NCI-H146 treated with DMSO at 0.1 percent for 48 hours (cell line): ENCODE data around the gene RNF44.

Source experiments
- DNase-seq: peaks from one replicate; lab custom pipeline; 2025; ENCODE audit not compliant: unreplicated experiment; lab: John Stamatoyannopoulos, UW

RNF44 gene

DNA sequence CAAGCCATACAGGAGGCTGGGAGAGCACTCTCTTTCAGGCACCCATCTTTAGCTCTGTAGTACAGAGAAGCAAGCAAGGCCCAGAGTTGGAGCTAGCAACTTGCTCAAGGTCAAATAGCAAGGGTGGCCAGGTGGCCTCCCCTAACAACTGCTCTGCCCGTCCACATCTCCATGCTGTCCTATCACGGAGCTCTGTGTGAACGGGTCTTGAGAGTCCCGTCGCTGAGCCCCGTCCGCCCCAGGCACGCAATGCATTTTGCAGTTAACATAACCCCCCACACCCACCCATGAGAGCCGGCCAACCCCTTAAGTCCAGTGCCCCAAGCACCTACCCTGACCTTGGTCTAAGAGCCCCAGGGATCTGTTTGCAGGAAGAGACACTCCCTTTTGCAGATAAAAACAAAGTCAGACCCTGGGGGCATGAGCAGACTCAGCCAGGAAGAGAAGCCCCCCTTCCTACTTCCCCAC lies 1.5 kb downstream of the RNF44 start:
- DNase-seq = no peak

DNA sequence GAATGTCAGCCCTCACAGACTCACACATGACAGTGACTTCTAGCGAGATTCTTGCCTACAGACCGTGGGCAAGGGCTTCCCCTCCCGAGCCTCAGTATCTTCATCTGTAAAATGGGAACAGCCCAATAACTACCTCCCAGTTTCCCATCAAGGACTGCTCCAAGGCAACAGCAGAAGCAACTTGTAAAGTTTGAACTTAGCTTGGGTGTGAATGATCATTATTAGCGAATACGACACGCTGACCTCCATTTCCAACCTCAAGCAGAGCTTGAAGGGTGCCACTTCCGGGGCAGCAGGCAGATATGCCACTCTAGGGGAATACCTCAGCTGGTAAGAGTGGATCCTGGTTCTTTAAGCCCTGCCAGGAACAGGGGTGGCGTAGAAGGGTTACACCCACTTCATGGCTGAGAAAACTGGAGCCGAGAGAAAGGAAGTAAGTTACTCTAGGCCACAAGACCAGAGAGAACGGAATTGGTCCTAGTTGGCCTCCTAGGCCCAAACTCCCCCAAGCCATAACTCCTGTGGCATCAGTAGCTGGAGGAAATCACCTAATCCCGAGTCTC lies 2.0 kb downstream of the RNF44 start:
- DNase-seq = no peak

DNA sequence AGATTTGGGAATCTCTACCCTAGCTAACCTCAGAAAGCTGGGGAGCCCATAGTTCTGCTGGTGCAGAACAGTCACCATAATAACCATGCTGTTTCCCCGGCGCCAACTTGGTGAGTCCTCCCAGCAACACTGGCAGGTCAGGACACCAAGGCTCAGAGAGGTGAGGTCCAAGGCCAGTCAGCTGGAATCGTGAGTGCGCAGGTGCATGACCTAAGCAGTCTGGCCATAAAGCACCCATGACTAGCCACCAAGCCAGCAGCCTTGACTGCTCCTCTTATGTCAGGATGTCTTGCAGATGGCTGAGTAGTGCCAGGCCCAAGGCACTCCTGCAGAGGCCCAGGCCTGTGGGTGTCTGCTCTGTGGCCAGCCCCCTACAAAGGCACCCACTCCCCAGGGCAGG lies 2.6 kb downstream of the RNF44 start:
- no peak for DNase-seq

DNA sequence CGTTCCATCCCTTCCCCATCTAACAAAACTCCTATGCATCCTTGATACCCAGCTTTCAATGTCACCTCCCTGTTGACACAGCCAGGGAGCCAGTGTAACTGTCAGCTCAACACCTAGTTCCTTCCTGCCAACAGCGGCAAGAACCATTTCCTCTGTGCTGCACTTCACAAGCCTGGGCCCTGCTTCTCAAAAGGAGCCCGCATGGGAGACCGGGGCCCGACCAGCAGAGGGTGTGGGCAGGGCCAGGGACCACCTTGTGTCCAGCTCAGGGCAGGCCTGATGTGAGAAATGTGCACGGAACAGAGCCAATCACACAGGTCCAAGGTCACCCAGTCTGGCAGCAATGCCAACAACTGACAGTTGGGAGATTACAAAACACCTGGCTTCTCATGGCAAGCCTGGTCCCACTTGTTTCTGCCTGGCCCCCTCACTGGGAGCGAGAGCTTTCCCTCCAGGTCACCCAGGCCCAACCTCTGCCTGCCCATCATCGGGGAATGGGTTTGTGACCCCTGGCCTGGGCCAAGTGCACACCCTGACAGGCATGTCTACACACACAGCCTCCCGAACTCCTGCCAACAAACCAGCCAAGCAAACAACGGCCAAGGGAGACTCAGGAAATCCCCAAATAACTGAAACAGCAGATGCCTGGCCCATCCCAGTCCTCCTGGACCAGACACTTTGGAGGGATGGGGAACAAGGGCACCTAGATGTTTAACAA lies 3.1 kb downstream of the RNF44 start:
- DNase-seq = no peak

DNA sequence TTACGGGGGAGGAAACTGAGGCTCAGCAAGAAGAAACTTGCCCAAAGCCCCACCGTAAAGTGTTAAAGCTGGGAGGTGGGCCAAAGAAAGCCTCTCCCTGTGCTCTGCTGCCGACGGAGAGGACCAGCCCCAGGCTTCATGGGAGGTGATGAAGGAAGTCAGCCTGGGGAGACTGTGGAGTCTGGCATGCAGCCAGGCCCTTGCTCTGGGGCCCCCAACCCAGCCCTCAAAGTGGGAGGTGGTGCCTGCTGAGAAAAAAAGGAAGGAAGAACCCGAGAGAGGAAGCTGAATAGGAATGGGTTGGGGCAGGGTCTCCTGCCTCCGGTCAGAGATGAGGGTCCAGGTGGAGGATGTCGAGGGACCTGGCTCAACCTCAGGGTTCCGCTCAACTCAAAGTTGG lies 3.8 kb downstream of the RNF44 start:
- no peak for DNase-seq

DNA sequence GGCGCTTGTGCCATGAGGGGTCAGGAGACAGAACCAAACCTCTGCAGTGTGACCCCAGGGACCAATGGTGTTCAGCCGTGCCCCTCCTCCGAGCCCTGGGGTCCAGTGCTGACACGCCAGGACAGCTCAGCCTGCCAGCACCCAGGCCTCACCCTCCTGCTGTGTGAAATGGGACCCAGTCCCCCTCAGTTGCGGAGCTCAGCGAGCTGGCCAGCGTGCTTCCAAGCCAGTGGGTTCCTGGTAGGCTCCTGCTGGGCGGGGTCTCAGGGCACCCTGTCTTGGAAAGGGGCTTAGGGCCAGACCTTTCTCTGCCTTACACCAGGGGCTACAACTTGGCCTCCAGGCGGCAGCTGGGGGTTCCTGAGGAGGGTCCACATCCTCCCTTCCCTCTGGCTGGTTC lies 4.4 kb downstream of the RNF44 start:
- DNase-seq = no peak

DNA sequence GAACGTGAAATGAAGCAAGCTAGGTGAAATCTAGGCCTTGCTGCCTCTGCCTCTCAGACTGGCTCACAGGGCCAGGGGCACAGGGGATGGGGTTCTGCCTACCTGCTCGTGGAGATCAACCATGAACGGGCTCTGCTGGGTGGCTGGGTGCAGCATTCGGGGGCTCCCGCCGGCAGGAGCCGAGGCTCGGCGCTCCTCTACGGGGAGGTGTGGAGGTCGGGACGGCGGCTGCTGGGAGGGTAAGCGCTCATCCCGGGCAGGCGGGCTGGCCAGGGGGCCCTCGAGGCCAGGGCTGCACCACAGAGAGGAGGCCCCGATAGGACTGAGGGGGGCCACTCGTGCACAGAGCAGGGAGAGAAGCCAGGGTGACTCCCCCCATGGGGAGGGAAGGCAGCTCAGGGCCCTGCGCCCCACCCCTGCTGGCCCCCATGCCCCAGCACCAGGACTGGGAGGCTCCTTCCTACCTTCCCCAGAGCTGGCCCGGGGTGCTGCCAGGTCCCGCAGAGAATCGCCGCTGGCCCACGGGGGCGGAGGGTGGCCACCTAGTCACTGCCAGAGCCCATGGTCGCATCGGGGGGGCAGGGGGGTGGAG lies 5.2 kb downstream of the RNF44 start:
- no peak for DNase-seq

DNA sequence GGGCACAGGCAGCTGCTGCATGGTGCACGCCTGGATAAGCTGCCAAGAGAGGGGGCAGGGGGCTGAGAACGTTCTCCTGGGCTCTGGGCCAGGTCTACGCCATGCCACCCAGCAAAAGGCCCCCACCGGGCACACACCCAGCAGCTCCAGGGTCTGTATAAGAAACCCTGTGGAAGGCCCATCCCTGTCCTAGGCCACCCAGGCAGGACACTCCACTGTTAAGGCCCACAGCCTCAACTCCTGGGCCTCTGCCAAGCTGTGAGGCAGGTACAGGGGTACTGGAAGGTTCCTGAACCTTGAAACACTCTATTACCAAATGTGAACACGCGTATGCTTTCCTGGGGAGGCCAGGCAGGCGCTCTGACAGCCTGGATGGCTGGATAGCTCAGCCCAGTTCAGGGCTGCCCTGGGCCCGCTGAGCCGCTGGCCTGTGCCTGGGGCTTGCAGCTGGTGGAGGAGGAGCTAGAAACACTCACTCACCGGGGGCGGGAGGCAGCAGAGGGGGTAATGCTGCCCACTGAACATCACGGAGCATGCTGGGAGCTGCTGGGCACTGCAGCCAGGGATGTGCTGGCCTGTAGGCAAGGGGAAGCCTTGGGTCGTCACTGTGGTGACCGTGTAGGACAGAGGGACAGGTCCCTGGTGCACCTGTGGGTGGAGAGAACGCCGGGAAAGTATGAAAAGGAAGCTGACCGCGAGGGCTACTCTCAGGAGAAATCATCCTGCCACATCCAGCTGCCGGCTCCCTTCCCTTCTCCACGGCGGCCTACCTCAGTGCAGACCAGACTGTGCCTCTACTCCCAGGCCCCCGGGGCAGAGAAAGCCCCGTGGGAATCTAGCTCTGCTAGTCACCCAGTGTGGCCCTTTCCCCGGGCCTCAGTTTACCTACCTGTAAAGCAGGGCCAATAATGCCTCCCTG lies 6.0 kb downstream of the RNF44 start:
- DNase-seq = no peak

DNA sequence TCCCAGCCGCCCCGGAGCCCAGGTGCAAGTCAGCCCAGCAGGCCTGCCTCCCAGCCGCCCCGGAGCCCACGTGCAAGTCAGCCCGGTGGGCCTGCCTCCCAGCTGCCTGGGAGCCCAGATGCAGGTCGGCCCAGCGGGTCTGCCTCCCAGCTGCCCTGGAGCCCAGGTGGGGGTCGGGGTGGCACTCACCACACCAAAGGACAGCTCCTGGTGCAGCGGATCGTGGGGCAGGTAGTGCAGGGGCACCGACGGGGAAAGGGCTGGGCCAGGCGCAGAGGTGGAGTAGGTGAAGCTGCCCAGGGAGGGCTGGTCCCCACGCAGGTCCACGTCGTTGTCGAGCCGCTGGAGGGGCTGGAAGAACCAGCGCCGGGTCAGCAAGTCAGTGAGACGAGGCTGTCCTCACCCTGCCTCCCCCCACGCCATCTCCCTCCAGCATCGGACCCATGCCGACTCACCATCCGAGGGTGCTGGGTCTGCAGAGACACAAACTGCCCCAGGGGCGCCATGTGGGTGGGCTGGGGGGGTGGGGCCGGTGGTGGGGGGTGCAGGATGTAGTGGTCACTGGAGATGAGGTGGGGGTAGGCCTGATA lies 6.7 kb downstream of the RNF44 start:
- no peak for DNase-seq

DNA sequence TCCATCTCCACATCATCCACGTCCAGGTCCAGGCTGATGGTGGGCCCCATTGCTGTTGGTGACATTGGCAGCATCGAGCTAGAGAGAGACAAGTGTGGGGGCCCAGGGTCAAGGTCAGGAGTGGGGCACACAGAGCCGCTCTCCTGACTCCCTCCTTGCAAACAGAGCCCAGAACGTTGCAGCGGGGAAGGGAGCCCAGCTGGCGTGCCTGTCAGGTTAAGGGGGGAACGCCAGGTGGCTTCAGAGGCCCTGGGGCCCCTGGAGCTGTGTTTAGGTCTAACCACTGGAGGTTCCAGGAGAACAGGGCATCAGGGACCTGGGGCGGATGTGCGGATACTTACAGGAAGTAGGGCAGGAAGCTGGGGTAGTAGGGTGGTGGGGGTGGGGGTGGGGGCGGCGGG lies 7.5 kb downstream of the RNF44 start:
- DNase-seq = no peak

DNA sequence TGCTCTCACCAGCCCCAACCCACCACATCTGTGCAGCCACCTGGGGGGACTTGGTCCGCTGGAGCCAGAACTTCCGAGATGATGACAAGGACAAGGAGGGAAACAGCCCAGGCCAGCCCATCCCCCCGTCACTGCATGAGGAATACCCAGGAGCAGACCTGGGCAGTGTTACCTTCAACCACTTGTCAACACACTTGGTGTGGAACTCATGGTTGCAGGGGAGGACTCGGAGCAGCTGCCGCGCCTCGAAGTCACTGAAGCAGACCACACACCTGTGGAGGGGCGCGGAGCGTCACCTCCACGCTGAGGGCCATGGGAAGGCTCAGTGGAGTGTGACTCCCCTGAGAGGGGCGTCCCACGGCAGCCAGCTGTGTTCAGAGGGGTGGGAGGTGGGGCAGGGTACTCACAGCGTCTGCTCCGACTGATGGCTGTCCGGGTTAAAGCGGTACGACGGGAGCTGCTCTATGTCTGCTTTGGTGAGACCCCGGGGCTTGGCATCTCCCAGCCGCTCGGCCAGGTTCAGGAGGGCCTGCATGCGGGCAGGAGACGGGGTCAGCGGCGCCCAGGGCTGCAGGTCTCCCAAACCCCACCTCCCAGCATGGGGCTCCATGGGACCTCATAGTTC lies 8.0 kb downstream of the RNF44 start:
- DNase-seq = no peak

DNA sequence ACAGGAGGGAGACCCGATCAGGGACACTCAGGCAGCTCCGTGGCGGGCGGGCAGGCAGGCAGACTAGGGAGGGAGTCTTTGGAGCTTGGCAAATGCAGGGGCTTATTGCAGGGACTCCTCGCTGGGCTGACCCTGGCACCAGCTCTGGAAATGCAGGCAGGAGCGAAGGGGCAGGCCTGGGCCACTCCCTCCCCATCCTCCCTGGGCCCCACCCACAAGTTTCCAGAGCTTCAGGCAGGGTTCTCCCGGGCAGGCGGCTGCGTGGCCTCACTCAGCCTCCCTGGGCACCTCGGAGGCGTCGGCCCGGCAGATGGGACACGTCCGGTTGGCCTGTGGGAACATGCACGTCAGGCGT lies 8.5 kb downstream of the RNF44 start:
- DNase-seq = no peak

DNA sequence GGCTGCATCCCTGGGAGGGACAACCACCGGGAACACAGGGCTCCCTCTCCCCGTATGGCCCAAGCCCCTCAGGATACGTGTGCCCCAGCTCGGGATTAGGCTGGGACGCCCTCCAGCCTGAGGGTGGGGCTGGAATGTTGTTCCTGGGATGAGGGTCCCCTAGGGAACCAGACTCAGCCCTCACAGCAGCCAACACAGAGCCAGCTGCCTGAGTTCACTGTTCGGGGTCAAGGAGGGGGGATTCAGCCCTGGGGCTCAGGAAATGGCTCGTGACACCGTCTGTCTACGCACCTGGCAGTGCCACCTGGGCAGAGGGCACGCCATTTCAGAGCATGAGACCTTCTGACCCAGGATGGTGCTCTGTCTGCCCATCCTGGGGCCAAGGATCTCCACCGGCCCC lies 8.9 kb downstream of the RNF44 start:
- no peak for DNase-seq

DNA sequence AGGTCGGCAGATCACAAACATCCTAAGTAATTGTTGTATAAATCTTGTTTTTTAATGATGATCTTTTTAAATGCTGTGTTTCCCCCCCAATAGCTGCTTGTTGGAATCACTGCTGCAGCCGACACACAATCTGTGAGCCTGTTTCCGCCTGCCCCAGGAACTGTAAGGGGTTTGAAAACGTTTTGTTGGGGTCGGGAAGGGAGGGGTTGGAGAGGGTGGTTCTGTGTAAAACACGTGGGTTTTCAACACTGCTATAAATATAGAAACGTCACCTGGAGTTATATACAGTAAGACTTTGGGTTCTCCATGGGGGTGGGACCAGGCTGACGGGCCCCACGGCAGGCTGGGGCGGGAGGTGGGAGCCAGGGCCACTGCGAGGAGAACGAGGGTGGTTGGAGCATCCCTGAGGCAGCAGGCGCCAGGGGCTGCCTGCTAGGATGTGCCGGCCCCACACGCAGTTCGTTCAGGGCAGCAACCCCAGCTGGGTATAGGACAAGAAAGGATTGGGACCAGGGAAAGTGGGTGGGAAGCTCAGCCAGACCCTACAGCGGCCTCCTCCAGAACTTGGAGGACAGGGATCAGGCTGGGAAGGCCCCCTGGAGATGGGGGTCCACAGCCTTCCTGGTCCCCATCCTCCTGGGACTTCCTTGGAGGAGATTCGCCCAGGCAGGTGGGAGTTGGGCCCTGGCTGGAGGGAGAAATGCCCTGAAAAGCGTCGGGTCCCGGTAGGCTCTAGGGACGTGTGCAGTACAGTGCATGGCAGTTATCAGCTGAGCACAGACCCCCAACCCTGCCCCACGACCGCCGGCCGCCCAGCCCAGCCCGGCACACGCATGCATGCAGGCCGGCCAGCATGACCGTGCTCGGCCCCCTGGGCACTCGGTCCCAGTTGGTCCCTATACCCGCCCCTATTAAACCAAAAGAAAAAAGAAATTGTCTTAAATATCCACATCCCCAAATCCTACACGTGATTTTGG lies 9.7 kb downstream of the RNF44 start:
- DNase-seq = no peak

DNA sequence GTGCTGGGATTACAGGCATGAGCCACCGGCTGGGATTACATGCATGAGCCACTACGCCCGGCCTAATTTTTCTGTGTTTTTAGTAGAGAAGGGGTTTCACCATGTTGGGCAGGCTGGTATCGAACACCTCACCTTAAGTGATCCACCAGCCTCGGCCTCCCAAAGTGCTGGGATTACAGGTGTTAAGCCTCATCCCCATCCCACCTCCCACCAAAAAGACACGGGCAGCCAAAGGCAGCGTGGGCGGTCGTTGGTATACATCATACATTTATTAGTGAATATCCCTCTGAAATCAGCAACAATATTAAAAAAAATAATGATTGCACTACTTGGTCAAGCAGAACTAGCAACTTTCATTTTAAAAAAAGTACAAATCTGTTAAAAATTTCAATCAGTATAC lies 10.7 kb downstream of the RNF44 start:
- DNase-seq = no peak

DNA sequence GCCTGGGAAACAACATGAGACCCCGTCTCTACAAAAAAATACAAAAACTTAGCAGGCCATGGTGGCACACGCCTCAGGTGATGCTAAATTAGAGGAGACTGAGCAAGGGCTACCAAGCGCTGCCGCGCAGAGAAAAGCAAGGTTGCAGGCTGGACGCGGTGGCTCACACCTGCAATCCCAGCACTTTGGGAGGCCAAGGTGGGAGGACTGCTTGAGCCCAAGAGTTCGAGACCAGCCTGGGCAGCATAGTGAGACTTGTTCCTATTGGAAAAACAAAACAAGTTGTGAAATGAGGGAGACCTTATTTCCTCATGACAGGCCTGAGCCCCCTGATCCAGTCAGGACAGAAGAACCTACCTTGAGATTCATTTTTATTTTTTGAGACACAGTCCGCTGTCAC lies 11.5 kb downstream of the RNF44 start:
- no peak for DNase-seq

DNA sequence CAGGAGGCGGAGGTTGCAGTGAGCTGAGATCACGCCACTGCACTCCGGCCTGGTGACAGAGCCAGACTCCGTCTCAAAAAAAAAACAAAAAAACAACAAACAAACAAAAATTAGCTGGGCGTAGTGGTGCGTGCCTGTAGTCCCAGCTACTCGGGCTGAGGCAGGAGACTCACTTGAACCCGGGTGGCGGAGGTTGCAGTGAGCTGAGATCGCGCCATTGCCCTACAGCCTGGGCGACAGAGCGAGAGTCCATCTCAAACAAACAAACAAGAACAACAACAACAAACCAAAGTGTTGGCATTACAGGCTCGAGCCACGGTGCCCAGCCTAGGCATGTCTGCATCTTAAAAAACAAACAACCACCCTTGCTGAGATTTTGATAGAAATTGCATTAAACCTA lies 12.2 kb downstream of the RNF44 start:
- no peak for DNase-seq

DNA sequence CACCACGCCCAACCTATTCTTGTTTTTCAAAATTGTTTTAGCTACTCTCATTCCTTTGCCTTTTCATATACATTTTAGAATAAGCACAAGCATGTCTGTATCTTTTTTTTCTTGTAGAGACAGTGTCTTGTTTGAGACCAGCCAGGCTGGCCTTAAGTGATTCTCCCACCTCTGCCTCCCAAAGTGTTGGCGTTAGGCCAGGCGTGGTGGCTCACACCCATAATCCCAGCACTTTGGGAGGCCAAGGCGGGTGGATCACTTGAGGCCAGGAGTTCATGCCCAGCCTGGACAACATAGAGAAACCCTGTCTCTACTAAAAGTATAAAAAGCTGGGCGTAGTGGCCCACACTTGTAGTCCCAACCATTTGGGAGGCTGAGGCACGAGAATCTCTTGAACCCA lies 13.1 kb downstream of the RNF44 start:
- no peak for DNase-seq

DNA sequence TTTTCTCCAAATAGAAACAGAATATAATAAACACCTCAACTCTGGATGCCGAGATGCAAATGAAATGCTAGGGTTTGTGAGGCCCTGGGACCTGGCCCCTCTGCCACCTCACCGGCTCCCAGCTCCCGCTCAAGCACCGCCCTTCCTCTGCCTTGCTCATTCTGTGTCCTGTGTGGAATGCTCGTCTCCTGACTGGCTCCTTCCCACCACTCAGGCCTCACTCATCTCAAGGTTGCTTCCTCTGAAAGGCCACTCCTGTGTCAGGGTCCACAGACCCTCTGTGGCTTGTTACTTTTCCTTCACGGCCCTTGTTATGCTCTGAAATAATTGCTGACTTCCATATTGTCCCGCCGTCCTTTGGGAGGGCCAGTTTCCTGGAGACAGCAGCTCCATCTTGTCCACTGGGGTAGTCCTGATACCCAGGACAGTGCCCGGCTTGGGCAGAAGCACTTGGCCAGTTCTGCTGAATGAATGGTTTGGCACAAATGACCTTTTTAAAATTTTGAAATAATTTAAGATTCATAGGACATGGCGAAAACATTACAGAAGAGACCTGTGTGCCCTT lies 15.4 kb downstream of the RNF44 start:
- no peak for DNase-seq
